ENCODE results near the gene PTPRM. TPM values are rescaled to one million over a fixed set of nuclear protein-coding genes. Genes with fewer than 3 reads are reported as not detected.

Gene PTPRM
- total RNA-seq, 1 donor from 2014 or later: 131 TPM

DNA sequence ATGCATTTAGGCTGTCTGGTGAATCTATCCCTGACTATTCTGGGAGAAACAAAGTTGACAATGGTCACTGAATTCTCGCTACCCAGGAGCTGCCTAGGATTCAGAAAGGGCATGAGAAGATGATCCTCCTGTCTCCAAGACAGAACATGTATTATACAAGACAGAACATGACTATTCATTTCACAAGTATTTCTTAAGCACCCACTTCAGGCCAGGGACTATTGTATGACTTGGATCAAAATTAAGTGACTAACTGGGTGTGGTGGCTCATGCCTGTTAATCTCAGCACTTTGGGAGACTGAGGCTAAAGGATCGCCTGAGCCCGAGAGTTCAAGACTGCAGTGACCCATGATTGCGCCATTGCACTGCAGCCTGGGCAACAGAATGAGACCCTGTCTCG, 806.4 kb downstream of the PTPRM start:
- no peak overlapping the region for H3K27ac Mint-ChIP-seq (ENCODE audit: unreplicated experiment)
- H3K9me3 Mint-ChIP-seq (ENCODE audit: low read depth): no peaks in the 10 kb centered on the region
- H3K4me1 Mint-ChIP-seq (ENCODE audit: low read depth): peaks cover 42% of the 10 kb centered on the region
- DNase-seq (ENCODE audit: low spot score): no peak
- TF ChIP-seq, protein P1, sequence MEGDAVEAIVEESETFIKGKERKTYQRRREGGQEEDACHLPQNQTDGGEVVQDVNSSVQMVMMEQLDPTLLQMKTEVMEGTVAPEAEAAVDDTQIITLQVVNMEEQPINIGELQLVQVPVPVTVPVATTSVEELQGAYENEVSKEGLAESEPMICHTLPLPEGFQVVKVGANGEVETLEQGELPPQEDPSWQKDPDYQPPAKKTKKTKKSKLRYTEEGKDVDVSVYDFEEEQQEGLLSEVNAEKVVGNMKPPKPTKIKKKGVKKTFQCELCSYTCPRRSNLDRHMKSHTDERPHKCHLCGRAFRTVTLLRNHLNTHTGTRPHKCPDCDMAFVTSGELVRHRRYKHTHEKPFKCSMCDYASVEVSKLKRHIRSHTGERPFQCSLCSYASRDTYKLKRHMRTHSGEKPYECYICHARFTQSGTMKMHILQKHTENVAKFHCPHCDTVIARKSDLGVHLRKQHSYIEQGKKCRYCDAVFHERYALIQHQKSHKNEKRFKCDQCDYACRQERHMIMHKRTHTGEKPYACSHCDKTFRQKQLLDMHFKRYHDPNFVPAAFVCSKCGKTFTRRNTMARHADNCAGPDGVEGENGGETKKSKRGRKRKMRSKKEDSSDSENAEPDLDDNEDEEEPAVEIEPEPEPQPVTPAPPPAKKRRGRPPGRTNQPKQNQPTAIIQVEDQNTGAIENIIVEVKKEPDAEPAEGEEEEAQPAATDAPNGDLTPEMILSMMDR (IDR thresholded peaks at IDR 0.05): no peak
- no peaks in the 10 kb centered on the region for H3K27me3 Mint-ChIP-seq (ENCODE audit: low read depth)
- H3K36me3 Mint-ChIP-seq (ENCODE audit: low read depth): peaks cover 13% of the 10 kb centered on the region
- H3K4me3 Mint-ChIP-seq (ENCODE audit: unreplicated experiment): no peak overlapping the region

DNA sequence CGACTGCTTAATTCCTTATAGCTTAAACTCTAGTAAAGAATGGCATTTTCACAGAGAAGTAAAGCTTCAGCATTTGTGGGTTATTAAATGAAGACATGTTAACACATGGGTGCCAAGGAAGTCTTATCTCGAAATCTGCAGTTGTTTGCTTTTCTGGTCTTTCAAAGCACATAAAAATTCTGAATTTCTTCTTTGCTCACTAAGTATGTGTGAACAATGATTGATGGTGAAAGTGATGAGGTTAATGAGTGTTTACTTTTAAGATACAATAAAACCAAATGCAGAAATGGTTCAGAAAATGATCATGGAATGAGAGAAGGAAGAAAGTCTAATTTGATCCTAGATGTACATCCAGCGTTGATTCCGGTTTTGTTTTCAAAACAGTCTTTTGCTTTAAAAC, 807.6 kb downstream of the PTPRM start:
- Mint-ChIP-seq H3K27me3 (ENCODE audit: low read depth) (no peaks in the 10 kb centered on the region), H3K4me1 (ENCODE audit: low read depth) (peaks cover 30% of the 10 kb centered on the region), H3K9me3 (ENCODE audit: low read depth) (no peaks in the 10 kb centered on the region), H3K27ac (ENCODE audit: unreplicated experiment) (no peak overlapping the region), H3K4me3 (ENCODE audit: unreplicated experiment) (no peak overlapping the region), H3K36me3 (ENCODE audit: low read depth) (peaks cover 16% of the 10 kb centered on the region)
- TF ChIP-seq, protein P1 (IDR thresholded peaks at IDR 0.05): no peak
- DNase-seq (ENCODE audit: low spot score): no peak

DNA sequence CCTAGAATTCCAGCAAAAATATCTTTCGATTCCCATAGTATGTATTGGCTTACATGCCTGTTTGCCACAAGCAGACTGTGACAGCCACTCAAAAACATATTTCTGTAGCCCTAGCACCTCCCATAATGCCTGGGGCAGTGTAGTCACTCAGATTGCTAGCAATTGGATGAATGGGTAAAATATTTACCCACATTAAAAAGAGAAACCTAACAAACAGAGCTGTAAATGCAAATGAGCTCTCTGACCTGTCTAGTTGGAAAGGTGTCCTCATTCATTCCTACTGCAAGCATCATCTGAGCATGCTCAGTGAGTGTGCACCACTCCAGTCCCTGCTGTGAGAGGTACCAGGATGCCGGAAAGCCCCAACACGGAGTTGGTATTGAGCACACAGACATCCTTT, 808.1 kb downstream of the PTPRM start:
- peaks cover 18% of the 10 kb centered on the region for H3K36me3 Mint-ChIP-seq (ENCODE audit: low read depth)
- H3K4me3 Mint-ChIP-seq (ENCODE audit: unreplicated experiment): no peak overlapping the region
- no peak overlapping the region for H3K27ac Mint-ChIP-seq (ENCODE audit: unreplicated experiment)
- TF ChIP-seq, protein P1 (IDR thresholded peaks at IDR 0.05): no peak
- H3K9me3 Mint-ChIP-seq (ENCODE audit: low read depth): no peaks in the 10 kb centered on the region
- H3K27me3 Mint-ChIP-seq (ENCODE audit: low read depth): no peaks in the 10 kb centered on the region
- no peak for DNase-seq (ENCODE audit: low spot score)
- peaks cover 26% of the 10 kb centered on the region for H3K4me1 Mint-ChIP-seq (ENCODE audit: low read depth)

DNA sequence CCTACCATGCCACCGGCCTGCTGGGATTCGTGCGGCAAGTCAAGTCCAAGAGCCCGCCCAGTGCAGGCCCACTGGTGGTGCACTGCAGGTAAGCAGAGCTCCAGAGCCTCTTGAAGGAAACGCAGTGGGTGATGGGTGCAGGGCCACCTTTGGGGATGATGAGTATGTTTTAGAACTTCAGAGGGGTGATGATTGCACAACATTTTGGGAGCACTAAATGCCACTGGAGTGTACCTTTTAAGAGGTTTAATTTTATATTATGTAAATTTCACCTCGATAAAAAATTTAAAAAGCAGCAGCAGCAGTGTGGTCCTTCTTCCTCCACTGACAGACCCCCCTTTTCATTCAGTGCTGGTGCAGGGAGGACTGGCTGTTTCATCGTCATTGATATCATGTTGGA, 809.0 kb downstream of the PTPRM start:
- Mint-ChIP-seq H3K36me3 (ENCODE audit: low read depth) (peaks cover 25% of the 10 kb centered on the region), H3K4me1 (ENCODE audit: low read depth) (peaks cover 25% of the 10 kb centered on the region), H3K9me3 (ENCODE audit: low read depth) (no peaks in the 10 kb centered on the region), H3K27me3 (ENCODE audit: low read depth) (no peaks in the 10 kb centered on the region), H3K27ac (ENCODE audit: unreplicated experiment) (no peak overlapping the region), H3K4me3 (ENCODE audit: unreplicated experiment) (no peak overlapping the region)
- no peak for DNase-seq (ENCODE audit: low spot score)
- TF ChIP-seq, protein P1 (IDR thresholded peaks at IDR 0.05): no peak

DNA sequence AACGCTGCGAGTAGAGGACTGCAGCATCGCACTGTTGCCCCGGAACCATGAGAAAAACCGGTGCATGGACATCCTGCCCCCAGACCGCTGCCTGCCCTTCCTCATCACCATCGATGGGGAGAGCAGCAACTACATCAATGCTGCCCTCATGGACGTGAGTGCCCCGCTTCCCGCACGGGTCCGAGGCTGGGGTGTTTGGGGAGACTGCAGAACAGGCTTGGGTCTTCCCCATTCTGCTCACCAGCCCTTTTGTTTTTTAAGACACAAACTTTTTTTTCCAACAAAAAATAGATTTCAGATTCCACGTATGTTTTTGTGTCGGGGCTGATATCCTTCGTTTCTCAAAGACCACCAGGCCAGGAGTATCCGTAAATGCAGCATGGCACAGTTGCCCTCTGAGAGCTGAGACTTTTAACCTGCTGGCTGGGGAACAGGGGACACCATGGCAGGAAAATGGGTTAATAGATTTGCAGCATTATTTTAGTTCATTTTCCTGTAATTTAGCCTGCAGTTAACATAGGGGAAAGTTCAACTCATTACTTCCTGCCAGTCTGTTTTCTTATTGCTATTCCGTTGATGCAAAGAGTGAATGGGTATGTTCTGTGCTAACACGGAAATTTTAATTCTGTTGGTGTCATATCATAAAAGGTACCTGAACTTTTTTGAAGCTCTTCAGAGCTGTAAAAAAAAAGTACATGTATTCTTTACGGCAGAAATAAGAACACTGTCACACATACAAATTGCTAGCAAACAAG, 812.2 kb downstream of the PTPRM start:
- H3K36me3 Mint-ChIP-seq (ENCODE audit: low read depth): peaks cover 24% of the 10 kb centered on the region
- no peaks in the 10 kb centered on the region for H3K9me3 Mint-ChIP-seq (ENCODE audit: low read depth)
- TF ChIP-seq, protein P1 (IDR thresholded peaks at IDR 0.05): no peak
- H3K27me3 Mint-ChIP-seq (ENCODE audit: low read depth): no peaks in the 10 kb centered on the region
- DNase-seq (ENCODE audit: low spot score): no peak
- no peak overlapping the region for H3K27ac Mint-ChIP-seq (ENCODE audit: unreplicated experiment)
- H3K4me3 Mint-ChIP-seq (ENCODE audit: unreplicated experiment): no peak overlapping the region
- peaks cover 22% of the 10 kb centered on the region for H3K4me1 Mint-ChIP-seq (ENCODE audit: low read depth)
